ENCODE measurements around the gene FARP1.

- TF ChIP-seq PHF8 (CRISPR knock-in tag; IDR thresholded peaks at IDR 0.05) = no peak
- no peak for TF ChIP-seq THAP8 (CRISPR knock-in tag; IDR thresholded peaks at IDR 0.05; ENCODE audit: borderline replicate concordance)
Observed at GRCh38 chr13:98262292-98262691, 119.4 kb downstream of the FARP1 start.

Measured in HepG2 (cell line).